HG03108 (cell line): ENCODE data around the gene KRTAP19-5.
"Not testable (repeated sequence)": the region's sequence is repeated elsewhere in the genome, so short reads cannot be mapped to it uniquely, and the experiment has no call there.

Experiments
- ATAC-seq: cut with Tn5 transposase; IDR thresholded peaks from one replicate; pipeline ENCODE4 v1.9.1; 2021; ENCODE audit warnings: moderate library complexity; ENCODE audit not compliant: unreplicated experiment

KRTAP19-5 gene

DNA sequence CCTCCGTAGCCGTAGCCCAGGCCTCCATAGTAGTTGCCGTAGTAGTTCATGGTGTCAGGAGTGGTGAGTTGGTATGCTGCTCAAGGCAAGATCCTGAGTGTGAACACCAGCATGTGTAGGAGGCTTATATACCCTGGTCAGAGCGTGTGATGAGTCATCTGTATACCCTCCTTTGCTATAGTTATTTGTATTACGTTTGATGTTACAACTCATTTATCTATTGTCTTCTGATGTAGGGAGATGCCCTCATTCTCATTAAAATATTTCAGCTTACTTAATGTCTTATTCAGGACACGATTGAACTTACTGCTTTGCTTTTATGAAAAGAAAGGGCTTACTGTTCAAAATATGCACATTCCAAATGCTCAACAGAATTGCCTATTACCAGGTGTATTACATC, at the start of gene KRTAP19-5:
Gene KRTAP19-5 (minus strand): TSS at position 101 of the 400 bp plus-strand sequence. CDS start 51 bp downstream, at position 50.
- no peak for ATAC-seq

DNA sequence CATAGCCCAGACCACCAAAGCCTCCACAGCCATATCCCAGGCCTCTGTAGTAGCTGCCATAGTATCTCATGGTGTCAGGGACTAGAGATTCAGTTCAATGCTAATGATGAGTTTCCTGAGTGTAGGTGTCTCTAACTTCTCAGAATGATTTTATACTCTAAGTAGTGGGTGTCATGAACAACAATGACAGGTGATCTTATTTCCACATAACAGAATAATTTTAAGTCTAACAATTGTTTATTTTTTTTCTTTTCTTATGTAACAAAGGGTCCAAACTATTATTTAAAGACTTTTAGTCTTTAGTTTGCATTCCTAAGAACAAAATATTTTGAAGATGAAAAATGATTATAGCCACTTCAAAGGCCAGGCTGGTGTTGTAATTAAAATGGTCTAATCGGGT, 39.8 kb upstream of the KRTAP19-5 start, which contains the start of gene KRTAP19-6:
Gene KRTAP19-6 (minus strand): TSS at position 101 of the 400 bp plus-strand sequence. CDS start 31 bp downstream, at position 70.
- ATAC-seq = no peak

- ATAC-seq = no peak
These were observed 16.9 kb upstream of the KRTAP19-5 start for GRCh38 chr21:30518876-30519275.

DNA sequence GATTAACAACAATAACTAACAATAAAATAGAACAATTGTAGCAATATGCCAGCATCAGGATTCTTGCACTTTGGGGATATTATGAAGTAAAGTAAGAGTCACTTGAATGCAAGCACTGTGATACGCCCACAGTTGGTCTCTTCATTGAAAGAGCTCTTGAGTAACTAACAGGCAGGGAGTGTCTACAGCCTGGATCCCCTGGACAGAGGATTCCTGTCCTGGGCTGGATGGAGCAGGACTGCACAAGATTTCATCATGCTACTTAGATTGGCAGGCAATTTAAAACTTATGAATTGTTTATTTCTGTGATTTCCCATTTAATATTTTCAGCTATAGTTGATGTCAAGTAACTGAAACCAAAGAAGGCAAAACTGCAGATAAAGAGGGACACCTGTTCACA, 13.7 kb upstream of the KRTAP19-5 start:
- ATAC-seq = no peak

DNA sequence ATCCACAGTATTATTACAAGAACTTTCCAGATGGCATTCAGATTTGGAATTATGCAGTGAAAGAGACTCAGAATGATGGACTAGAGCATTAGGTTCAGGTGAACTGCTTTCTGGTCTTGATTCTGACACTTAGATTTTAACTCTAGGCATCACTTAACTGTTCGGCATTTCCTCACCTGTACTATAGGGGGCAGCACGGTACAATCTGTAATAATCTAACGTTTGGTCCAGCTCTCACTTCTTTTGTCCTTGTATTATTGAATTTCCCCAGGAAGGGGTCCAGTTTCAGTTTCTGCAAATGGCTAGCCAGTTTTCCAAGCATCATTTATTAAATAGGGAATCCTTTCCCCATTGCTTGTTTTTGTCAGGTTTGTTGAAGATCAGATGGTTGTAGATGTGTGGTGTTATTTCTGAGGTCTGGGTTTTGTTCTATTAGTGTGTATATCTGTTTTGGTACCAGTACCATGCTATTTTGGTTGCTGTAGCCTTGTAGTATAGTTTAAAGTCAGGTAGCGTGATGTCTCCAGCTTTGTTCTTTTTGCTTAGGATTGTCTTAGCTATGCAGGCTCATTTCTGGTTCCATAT, 3.8 kb upstream of the KRTAP19-5 start:
- not testable (repeated sequence) for ATAC-seq

DNA sequence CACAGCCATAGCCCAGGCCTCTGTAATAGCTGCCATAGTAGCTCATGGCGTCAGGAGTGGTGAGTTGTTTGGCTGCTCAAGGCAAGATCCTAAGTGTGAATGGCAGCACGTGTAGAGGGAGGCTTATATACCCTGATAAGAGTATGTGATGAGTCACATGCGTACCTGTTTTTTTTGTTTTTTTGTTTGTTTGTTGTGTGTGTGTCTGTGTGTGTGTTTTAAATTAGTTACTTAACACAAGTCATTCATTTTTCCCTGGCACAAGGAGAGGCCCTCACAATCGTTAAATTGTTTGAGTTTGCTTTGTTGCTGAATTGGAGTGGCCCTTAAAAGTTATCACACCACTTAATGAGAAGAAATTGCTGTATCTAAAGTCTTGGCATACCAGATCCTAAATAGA, 4.9 kb downstream of the KRTAP19-5 start, which contains the start of gene KRTAP19-4:
Gene KRTAP19-4 (minus strand): TSS at position 101 of the 400 bp plus-strand sequence. CDS start 55 bp downstream, at position 46.
- no peak for ATAC-seq

GRCh38 chr21:30491963-30492428, 9.9 kb downstream of the KRTAP19-5 start, which contains the start of gene KRTAP19-3:
KRTAP19-3 (minus strand) TSS chr21:30492013; CDS start chr21:30491957, 56 bp downstream.
- ATAC-seq = no peak

DNA sequence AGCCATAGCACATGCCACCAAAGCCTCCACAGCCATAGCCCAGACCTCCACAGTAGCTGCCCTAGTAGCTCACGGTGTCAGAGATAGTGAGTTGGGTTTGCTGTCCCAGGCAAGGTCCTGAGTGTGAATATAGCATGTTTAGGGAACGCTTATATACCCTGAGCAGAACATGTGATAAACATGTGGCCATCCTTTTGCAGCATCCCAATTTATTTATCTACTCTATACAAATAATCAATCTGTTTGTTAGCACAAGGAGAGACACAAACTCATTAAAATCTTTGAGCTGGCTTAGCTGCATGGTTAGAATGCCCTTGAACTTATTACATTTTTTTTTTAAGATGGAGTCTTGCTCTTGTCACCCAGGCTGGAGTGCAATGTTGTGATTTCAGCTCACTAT, 14.6 kb downstream of the KRTAP19-5 start, which contains the start of gene KRTAP19-2:
Gene KRTAP19-2 (minus strand): TSS at position 101 of the 400 bp plus-strand sequence. CDS start 88 bp downstream, at position 13.
- ATAC-seq = no peak

DNA sequence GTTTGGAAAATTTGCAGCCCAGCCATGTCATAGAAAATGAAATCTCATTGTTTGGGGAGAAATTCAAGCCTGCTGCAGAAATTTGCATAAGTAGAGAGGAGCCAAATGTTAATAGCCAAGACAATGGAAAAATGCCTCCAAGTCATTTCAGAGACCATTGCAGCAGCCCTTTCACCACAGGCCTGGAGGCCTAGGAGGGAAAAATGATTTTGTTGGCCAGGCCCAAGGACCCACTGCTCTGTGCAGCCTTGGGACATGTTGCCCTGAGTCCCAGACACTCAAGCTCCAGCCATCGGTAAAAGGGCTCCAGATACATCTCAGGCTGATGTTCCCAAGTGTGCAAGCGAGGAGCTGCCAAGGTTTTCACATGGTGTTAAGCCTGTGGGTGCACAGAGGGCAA, 15.8 kb downstream of the KRTAP19-5 start:
- ATAC-seq = no peak

DNA sequence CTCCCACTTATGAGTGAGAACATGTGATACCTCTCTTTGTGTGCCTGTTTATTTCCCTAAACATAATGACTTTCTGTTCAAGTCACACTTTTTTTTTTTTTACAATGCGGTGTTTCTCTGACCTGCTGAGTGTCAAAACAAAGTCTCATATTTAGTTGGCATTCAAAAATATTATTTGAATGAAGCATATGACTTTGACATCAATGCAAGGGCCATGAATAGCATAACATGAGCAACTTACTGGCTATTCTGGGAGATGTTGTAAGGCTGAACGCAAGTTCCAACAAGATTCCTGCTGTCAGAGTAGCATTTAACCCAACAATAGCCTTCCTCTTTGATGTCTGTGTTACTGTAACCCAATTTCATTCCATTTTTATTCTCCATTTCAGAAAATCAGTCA, 19.8 kb downstream of the KRTAP19-5 start:
- ATAC-seq = no peak

DNA sequence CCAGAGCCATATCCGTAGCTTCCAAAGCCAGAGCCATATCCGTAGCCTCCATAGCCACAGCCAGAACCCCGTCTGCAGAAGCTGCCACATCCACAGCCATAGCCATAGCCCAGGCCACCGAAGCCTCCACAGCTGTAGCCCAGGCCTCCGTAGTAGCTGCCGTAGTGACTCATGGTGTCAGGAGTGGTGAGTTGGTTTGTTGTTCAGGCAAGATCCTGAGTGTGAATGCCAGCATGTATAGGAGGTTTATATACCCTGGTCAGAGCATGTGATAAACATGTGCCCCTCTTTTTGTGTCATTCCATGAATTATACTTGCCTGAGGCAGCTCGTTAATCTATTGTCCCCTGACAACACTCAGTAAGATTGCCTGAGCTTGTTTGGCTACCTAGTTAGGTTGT, 21.8 kb downstream of the KRTAP19-5 start, which contains the start of gene KRTAP19-1:
Gene KRTAP19-1 (minus strand): TSS at position 223 of the 400 bp plus-strand sequence. CDS start 50 bp downstream, at position 173.
- no peak for ATAC-seq

DNA sequence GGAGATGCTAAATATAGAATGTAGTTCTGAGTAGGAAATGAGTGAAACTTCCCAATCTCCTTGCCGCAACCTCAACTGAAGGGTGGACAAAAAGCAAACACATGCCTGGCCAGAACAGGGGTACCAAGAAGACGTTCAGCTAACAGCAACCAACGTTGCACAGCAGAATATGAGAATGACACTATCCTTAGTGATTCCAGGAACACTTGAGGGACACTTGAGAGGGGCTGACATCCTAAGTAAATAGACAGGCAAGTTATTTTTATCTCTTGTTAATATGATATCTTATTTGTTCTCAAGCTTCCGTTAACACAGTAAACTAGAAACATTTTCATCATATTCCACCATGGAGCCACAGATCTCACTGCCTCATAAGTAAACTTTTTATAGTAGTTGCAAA, 22.7 kb downstream of the KRTAP19-5 start:
- ATAC-seq = no peak

DNA sequence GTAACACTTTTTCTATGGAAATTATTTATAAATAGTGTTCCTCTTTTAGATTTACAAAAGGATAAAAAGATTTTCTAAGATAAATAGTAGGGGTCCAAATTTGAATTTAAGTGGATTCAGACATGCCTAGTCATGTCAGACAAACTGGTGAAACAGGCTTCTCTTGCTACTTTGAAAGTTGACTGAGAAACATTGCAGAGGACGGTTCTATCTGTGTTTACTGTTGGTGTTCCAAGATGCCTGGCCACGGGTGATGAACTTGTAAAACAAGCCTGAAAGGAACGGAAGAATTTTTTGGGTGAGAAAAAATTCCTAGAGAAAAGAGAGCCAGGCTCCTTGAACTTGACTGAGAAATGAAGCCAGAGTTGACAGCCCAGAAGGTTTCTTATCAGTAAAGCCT, 23.9 kb downstream of the KRTAP19-5 start:
- ATAC-seq = no peak

- no peak for ATAC-seq
These were observed 32.8 kb downstream of the KRTAP19-5 start for GRCh38 chr21:30468900-30469714.

DNA sequence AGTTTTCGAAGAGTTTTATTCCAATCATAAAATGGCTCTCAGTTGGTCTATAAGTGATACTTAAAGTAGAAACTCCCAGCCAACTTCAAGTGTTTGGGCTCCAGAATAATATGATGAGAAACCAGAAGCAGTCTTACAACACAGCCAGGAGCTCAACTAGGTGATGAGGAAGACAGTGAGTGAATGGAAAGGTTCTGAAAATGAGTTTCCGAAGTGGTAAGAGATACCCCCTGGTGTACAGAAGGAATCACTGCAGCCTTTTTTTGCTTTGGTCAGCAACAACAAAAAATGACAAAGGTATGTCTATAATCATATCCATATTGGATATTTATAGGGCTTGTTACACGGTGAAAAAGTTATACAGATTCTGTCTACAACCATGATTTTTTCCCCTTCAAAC, 38.2 kb downstream of the KRTAP19-5 start:
- no peak for ATAC-seq
